HS-27A (cell line): ENCODE measurements around the gene ADAMTS13.

Experiments
- DNase-seq: peaks from one replicate; pipeline ENCODE4 v3.0.0-alpha.2; 2012; ENCODE audit warnings: low read depth, missing footprints

The ADAMTS13 gene

DNA sequence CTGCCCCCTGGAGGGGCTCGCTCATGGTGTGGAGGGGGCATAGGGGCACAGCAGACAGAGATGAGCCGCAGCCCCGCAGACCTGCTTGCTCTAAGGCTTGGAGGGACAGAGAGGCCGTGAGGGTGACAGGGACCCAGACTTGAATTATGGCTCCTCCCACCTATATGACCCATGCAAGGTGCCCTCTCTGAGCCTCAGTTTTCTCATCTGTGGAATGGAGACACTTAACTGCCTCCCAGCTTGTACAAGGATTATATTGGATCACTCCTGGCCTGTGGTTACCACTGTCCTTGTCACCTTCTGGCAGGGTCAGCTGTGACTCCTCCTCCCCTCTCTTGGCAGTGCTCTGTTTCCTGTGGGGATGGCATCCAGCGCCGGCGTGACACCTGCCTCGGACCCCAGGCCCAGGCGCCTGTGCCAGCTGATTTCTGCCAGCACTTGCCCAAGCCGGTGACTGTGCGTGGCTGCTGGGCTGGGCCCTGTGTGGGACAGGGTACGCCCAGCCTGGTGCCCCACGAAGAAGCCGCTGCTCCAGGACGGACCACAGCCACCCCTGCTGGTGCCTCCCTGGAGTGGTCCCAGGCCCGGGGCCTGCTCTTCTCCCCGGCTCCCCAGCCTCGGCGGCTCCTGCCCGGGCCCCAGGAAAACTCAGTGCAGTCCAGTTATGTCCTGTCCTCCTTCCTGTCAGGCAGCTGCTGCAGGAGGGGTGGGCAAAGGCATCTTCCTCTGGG is 32.9 kb downstream of the ADAMTS13 start:
- DNase-seq, result no peak

DNA sequence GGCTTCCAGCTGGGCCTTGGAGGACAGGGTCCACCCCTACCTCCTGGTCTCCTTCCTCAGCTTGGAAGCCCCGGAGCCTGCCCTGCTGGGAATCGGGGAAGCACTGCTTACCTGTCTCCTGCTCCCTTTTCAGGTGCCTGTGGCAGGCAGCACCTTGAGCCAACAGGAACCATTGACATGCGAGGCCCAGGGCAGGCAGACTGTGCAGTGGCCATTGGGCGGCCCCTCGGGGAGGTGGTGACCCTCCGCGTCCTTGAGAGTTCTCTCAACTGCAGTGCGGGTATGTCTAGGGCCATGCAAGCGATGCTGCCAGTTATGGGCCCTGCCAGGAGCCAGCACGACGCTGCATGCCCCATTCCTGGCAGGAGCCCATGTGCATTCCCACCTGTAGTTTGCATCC is 33.8 kb downstream of the ADAMTS13 start:
- no peak for DNase-seq

DNA sequence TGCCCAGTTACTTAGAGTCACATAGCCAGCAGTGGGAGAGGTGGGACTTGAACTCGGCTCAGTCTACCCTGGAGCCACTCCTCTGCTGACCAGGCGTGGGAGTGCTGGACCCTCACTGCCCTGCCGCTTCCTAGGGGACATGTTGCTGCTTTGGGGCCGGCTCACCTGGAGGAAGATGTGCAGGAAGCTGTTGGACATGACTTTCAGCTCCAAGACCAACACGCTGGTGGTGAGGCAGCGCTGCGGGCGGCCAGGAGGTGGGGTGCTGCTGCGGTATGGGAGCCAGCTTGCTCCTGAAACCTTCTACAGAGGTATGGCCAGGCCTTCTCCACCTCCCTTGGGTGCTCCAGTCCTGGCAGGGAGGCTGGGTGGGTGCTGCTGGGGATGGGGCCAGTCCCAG is 34.2 kb downstream of the ADAMTS13 start:
- DNase-seq, result no peak

DNA sequence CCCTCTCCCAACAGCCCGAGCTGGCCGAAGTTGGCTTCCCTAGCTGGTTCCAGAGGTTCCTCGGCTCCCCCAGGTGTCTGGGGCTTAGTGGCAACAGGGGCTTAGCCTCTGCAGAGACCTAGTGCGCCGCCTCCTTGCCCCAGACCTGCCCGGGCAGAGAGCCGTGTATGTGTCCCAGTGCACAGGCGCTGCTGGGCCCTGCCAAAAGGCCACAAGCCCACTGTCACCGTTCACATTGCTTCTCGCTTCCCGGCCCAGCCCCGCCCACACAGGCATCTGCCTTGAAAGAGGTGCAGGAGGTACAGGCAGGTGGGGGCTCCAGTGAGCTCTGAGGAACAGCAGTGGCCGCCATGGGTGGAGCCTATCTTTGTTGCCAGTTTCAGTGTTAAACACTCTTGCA is 35.1 kb downstream of the ADAMTS13 start:
- no peak for DNase-seq

DNA sequence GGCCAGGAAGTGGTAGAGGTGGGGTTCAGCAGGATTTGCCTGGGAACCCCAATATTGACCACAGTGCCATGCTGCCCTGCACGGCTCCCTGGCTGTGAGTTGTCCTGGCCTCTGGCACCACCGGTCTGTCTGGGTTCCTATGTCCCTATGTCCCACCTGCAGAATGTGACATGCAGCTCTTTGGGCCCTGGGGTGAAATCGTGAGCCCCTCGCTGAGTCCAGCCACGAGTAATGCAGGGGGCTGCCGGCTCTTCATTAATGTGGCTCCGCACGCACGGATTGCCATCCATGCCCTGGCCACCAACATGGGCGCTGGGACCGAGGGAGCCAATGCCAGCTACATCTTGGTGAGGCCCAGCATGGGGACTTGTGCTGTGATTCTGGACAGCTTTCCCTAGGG is 35.6 kb downstream of the ADAMTS13 start:
- DNase-seq, result no peak

DNA sequence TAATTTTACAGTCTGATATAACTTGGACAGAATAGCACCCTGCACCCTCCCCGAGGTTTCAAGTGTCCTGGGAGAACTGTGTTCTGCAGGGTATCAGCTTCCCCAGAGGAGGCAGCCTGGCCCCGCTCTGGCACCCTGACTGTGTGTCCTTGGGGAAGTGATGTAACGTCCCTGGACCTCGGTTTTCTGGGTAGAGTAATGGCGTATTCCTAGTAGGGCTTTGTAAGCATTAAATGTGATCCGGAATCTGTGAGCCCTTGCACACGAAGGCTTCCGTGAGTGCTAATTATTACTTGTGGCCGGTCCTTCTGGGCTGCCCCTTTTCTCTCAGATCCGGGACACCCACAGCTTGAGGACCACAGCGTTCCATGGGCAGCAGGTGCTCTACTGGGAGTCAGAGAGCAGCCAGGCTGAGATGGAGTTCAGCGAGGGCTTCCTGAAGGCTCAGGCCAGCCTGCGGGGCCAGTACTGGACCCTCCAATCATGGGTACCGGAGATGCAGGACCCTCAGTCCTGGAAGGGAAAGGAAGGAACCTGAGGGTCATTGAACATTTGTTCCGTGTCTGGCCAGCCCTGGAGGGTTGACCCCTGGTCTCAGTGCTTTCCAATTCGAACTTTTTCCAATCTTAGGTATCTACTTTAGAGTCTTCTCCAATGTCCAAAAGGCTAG is 36.6 kb downstream of the ADAMTS13 start:
- no peak for DNase-seq

DNA sequence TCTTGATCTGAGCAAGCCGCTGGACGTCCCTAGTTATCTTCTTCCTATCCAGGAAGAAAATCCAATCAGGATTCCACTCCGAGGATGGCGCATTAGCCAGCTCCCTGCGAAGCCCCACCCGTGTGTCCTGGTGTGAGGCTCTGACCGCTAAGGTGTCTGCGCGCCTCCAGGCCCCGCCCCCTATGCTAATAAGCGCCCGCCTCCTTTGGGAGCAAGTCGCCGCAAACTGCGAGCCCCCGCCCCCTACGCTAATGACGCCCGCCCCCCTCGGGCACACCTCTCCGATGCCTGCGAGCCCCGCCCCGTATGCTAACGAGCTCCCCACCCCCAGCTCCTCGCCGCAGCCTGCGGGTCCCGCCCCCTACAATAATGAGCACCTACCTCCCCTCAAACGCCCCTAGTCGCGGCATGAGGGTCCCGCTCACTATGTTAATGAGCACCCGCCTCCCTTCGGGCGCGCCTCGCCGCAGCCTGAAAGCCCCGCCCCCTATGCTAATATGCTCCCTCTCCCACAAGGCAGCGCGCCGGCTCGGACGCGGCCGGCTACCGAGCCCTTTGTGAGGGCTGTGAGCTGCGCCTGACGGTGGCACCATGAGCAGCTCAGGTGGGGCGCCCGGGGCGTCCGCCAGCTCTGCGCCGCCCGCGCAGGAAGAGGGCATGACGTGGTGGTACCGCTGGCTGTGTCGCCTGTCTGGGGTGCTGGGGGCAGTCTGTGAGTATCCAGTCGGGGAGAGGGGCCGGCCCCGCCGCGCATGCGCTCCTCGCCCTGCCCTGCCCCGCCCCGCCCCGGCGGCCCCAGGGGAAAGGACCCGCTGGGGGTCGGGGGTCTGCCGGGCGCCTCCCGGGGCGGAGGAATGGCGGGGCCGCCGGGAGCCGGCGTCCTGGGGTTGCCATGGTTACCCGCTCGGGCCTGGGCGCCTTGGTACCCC is 37.6 kb downstream of the ADAMTS13 start, which contains the start of gene CACFD1:
TSS of gene CACFD1 (plus strand) at position 503 of the 929 bp plus-strand sequence. CDS start at position 592, 89 bp downstream.
- DNase-seq, result peak; percentile 58

DNA sequence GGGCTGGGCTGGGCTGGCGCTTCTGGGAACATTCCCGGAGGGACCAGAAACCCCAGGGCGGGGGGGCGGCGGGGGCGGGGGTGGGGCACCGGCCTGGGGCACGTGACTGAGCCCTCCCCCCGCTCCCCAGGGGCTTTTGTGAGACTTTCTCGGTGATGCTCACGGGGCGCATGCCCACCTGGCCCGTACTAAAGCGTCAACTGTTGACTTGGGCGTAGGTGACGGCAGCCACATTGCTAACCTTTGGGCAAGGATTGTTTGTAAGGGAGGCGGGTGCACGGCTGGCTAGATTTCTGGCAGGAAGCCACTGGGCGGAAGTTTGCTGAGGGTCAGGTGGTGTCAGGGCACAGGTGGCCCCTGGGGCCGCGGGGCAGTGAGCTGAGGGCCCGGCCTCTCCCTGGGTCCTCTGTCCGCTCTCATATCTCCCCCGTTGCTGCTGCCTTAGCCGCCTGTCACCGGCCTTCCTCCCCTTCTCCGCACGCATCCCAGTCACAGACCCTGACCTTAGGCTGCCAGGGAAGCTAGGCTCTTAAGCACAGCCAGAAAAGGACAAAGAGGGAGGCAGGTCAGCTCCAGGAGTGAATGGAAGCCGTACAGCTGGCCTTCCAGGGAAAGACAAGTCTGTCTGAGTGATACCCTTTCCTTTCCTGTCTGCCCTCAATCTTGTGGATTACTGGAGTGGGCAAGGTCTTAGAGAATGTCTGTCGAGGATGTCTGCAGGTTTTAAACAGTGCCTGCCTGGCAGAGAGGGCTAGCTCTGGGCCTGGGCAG is 38.4 kb downstream of the ADAMTS13 start:
- no peak for DNase-seq

DNA sequence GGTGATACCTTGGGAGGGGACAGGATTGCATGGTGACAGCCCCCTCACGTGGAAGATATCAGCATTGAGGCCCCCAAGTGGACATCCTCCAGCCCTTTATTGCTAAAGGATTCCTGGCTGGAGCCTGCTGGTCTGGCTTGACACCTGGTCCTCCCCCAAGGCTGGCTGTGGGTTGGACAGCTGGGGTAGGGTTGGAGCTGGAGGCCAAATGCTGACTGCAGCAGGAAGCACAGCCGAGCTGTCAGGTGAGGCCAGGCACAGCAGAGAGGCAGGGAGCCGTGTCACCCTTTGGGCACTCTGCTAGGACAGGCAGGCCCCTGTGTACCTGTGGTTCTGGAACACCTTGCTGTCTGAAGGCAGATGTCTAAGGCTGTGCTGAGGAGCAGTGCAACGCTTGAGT is 39.8 kb downstream of the ADAMTS13 start:
- no peak for DNase-seq

DNA sequence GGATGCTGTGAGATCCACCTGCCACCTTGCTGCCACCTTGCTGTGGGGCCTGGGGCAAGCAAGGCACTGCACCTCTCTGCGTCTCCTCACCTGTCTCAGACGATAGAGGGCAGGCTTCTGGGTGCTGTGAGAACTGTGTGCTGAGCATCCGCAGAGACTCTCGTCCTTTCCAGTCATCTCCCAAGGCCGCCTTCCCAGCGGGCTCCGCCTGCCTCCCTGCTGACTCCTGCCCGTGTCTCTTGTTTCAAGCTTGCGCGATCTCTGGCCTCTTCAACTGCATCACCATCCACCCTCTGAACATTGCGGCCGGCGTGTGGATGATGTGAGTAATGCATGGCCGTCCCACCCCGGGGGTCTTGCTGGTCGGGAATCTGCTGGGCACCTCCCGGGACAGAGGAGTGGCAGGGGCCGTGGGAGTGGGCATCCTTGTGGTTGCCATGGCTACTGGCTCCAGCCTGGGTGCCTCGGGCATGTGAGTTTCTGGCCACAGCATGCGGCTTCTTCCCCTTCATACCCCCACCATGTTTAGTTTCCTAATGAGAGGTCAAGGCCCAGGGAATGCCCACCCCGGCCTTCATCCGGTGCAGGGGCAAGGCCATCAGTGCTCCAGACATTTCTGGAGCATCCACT is 41.2 kb downstream of the ADAMTS13 start:
- DNase-seq, result no peak

DNA sequence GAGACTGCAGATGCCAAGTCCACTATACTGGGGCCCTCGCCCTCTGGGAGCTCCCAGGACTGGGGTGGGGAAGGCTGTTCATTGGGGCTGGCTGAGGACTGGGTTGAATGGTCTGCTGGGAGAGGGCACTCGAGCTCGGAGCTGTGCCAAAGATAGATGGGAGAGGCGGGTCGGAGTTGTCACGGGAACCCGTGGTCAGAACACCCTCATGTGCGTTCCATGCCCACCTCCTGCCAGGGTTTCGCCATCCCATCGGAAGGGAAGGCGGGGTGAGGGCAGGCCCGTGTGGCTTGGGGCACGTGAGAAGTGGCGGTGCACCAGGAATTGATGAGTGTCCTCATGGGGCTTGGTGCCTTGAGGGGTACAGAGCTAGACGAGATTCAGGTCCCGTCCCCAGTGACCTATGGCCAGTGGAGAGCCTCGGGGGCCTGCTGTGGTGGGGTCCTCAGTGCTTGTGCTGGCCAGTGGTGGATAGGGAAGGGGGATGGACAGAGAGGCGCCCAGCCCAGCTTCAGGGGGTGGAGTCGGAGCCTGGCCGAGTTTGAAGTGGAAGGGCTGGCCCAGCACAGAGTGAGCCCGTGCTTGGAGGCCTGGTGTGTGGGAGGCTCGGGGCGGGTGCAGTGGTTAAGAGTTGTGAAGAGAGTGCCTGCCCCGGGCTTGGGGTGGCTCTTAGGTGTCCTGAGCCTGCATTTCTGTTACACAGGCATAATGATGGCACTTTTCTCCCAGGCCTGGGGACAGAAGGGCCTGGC is 41.9 kb downstream of the ADAMTS13 start:
- DNase-seq, result no peak

DNA sequence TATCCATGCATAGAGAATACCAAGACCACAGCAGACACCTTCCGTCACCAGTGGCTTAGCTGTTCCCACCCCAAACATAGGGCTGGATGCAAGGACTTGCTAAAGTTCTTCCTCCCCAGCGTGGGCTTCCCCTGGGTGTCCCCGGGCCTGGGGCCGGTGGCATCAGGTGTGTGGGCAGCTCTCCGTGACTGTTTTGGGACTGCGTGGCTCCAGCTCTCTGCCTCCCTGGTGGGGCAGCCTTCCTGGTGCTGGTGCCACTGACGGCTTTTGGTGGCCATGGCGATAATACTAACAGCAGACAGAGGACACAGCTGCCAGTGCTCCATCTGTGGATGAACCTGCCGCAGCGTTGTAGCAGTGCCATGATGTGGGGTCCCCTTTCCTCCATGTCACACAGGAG is 42.5 kb downstream of the ADAMTS13 start:
- no peak for DNase-seq

DNA sequence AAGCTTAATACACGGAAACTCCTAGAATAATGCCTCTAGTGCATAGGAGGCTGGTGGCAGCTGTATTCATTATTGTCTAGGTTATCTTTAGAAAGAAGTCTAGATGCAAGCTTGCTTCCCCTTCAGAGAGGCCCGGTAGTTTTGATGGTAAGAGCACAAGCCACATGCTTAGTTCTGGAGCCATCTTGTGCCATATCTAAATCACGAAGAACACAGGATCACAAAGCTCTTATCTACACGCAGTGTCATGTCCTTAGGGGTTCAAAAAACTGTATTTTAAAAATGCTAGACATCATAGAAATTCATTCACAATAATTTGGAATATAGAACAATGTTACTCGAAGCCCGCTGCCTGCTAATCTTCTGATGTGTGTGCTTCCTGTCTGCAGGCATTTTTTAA is 43.8 kb downstream of the ADAMTS13 start:
- no peak for DNase-seq

DNA sequence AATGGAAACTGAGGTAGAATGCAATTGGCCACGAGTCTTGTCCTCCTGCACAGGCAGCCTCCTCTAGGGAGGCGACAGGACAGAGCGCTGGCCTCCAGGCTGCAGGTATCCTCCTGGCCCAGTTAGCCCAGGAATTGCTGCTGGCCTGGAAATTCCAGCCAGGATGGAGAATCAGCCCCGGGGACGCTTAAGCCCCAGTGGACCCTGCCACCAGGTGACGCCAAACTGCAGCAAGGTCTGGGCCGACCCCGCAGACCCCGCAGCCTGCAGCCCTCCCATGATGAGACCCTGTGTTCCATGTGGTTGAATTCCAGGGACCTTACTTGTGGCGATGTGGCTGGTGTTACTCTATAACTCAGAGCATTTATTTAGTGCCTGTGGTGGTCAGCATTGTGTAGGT is 44.9 kb downstream of the ADAMTS13 start:
- no peak for DNase-seq

DNA sequence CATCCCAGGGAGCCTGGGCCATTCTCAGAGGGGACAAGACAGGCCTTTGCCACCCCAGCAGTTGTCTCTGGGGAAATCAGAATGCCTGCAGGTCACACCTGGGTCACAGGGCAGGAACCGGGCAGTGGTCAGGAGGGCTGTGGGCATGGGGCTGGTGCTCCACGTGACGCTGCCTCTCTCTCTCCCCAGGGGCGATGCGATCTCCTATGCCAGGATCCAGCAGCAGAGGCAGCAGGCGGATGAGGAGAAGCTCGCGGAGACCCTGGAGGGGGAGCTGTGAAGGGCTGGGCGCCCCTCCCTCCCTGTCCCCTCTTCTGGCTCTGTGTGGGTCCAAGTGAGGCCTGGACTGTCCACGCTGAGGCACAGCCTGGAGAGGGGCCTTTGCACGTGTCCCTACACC is 46.2 kb downstream of the ADAMTS13 start:
- no peak for DNase-seq

DNA sequence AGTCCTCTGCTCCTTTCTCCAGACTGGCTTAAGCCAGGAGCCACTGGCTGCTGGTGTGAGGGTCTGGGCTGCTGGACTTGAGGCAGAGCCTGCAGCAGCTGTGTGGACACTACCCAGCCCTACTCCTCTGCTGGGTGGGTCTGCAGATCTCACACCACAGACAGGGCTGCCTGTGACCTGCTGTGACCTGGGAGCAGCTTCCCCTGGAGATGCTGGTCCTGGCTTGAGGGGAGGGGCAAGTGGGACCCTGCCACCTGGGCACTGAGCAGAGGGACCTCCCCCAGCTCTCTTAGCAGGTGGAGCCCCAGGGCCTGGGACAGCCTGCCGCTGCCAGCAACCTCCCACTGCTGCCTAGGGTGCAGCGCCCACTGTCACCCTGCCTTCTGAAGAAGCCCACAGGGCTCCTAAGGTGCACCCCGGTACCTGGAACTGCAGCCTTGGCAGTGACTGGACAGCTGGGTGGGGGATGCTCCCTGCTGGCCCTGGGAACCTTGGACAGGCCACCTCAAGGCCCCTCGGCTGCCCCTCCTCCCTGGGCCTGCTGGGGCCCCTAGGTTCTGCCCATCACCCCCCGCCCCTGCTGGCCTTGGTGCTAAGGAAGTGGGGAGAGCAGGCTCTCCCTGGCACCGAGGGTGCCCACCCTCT is 46.7 kb downstream of the ADAMTS13 start:
- no peak for DNase-seq

DNA sequence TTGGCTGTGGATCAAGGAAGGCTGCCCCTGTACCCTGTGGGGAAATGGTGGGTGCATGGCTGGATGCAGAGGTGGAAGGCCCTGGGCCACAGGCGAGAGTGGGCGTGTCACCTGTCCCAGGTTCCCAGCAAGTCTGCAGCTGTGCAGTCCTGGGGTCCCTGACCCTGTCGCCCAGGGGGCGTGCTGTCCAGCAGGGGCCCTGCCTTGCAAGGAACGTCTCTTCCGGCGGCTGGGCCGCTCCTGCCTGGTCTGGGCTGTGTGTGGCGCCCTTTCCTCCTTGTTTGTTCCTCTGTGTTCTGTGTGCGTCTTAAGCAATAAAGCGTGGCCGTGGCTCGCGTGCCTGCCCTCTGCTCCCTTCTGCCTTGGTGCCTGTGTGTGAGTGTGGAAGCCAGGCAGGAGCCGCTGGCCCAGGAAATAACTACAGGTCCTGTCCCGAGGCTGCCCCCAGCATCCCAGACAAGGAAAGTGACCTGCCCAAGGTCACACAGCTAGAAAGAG is 48.3 kb downstream of the ADAMTS13 start:
- DNase-seq, result no peak

DNA sequence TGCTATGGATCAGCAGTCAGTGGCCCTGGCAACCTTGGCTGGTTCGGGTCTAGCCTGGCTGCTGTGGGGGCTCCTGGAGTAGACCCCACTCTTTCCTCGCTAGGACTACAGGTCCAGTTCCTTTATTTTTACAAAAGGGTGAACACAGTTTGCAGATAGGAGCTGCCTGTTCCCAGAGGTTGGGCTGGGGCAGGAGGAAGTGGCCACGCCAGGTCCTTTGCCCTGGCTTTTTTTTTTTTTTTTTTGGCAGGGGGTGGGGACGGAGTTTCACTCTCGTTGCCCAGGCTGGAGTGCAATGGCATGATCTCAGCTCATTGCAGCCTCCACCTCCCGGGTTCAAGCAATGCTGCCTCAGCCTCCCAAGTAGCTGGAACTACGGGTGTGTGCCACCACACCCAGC is 48.8 kb downstream of the ADAMTS13 start:
- no peak for DNase-seq

DNA sequence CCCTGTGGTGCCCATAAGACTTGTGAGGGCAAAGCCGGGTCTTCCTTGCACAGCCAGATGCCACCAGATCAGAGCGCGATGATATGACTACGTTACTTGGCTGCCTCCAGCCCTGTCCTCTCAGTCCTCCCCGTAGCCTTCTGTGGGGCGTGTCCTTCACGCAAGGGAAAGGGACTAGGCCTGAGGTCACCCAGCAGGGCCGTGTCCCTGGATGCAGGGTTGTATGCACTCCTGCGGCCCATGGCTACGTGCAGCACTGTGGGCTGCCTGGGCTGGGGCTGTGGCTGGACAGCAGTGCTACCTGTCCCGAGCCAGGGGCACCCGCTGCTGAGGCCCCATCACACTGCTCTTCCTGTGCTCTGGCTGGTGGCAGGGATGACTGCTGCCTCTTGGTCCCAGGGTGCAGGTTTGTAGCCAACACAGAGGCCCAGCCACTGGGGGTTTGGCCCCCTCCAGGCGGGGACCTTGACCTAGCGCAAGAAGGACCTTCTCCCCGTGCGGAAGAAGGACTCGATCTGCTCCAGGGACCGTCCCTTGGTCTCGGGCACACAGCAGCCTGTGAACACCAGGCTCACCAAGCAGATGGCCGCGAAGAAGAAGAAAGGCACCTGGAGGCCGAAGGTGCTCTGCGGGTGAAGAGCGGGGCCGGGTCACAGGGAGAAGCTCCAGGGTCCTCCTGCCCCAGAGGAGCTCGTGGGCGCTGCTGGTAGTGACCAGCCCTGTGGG is 49.5 kb downstream of the ADAMTS13 start:
- no peak for DNase-seq
